HG03342 (cell line): ENCODE results near the gene MORC3.
"Not testable (repeated sequence)": the region's sequence is repeated elsewhere in the genome, so short reads cannot be mapped to it uniquely, and the experiment has no call there.

Experiments used
- ATAC-seq: cut with Tn5 transposase; IDR thresholded peaks from one replicate; pipeline ENCODE4 v1.9.1; 2021; ENCODE audit warnings: mild to moderate bottlenecking, moderate library complexity; ENCODE audit not compliant: unreplicated experiment

The MORC3 gene

GRCh38 chr21:36323032-36323431 lies 3.0 kb downstream of the MORC3 start:
- ATAC-seq, result no peak

- no peak for ATAC-seq
These were observed 5.5 kb downstream of the MORC3 start for GRCh38 chr21:36325373-36326010.

- ATAC-seq, result no peak
These were observed 10.9 kb downstream of the MORC3 start for GRCh38 chr21:36330904-36331303.

- no peak for ATAC-seq
These were observed 17.1 kb downstream of the MORC3 start for GRCh38 chr21:36337099-36337509.

GRCh38 chr21:36338975-36339374 lies 19.0 kb downstream of the MORC3 start:
- ATAC-seq, result no peak

- ATAC-seq, result not testable (repeated sequence)
These were observed 22.6 kb downstream of the MORC3 start for GRCh38 chr21:36342581-36342980.

GRCh38 chr21:36344931-36345330 lies 24.9 kb downstream of the MORC3 start:
- no peak for ATAC-seq

GRCh38 chr21:36347278-36347961 lies 27.4 kb downstream of the MORC3 start:
- ATAC-seq, result no peak

GRCh38 chr21:36347962-36348328 lies 27.9 kb downstream of the MORC3 start:
- no peak for ATAC-seq

GRCh38 chr21:36349315-36349714 lies 29.3 kb downstream of the MORC3 start:
- ATAC-seq, result no peak

- ATAC-seq, result no peak
These were observed 30.4 kb downstream of the MORC3 start for GRCh38 chr21:36350282-36350910.

- no peak for ATAC-seq
These were observed 35.1 kb downstream of the MORC3 start for GRCh38 chr21:36354918-36355680.

- no peak for ATAC-seq
These were observed 35.9 kb downstream of the MORC3 start for GRCh38 chr21:36355868-36356267.

- ATAC-seq, result no peak
These were observed 39.2 kb downstream of the MORC3 start for GRCh38 chr21:36359185-36359584.

GRCh38 chr21:36369064-36369685 lies 49.2 kb downstream of the MORC3 start:
- no peak for ATAC-seq

- no peak for ATAC-seq
These were observed 56.0 kb downstream of the MORC3 start for GRCh38 chr21:36375994-36376393.

GRCh38 chr21:36377391-36377842 lies 57.4 kb downstream of the MORC3 start:
- no peak for ATAC-seq

- ATAC-seq, result no peak
These were observed 59.3 kb downstream of the MORC3 start for GRCh38 chr21:36379251-36379650.

GRCh38 chr21:36381841-36382589 lies 62.0 kb downstream of the MORC3 start:
- no peak for ATAC-seq

- ATAC-seq, result not testable (repeated sequence)
These were observed 62.7 kb downstream of the MORC3 start for GRCh38 chr21:36382722-36383121.
